GM12878 (cell line): ENCODE results near the gene UBE3D. TPM values are rescaled to one million over a fixed set of nuclear protein-coding genes. Genes with fewer than 3 reads are reported as not detected.

ENCODE experiments used
- ATAC-seq: fragments of 200-7000 bp; cut with Tn5 transposase; 3 replicates; pipeline ENCODE4 v1.9.1; 2020; ENCODE audit warnings: mild to moderate bottlenecking, moderate library complexity
- BruUV-seq: library from RNA; stranded (reverse); fragments of 400-500 nt; replicated peaks from 2 replicates; lab custom pipeline; 2021; lab: Mats Ljungman, UMichigan
- CTCF ChIA-PET: fragments of 300-600 bp; sonication (Branson Sonifier 250); formaldehyde crosslinking; extraction: SDS; loops from one replicate; lab custom pipeline; 2021; ENCODE audit warnings: inconsistent platforms; lab: Yijun Ruan, JAX
- POLR2A ChIA-PET: fragments of 350-600 bp; formaldehyde crosslinking; extraction: SDS; loops from one replicate; lab custom pipeline; 2021; ENCODE audit warnings: inconsistent platforms; lab: Charles Lee
- RAD21 ChIA-PET: fragments of 300-600 bp; sonication (Branson Sonifier 250); formaldehyde crosslinking; loops from one replicate; lab custom pipeline; 2023; ENCODE audit warnings: antibody characterized with exemption; ENCODE audit not compliant: unreplicated experiment; lab: Charles Lee
- SMC1A ChIA-PET: fragments of 300-600 bp; sonication (Branson Sonifier 250); formaldehyde crosslinking; loops from one replicate; lab custom pipeline; 2023; ENCODE audit not compliant: unreplicated experiment, uncharacterized antibody; lab: Charles Lee
- DNase-seq: peaks from one replicate; pipeline ENCODE4 v3.0.0-alpha.2; 2011; ENCODE audit warnings: low read depth, low spot score
- FAIRE-seq: peaks from 3 replicates; lab custom pipeline; 2011; peaks lifted over from hg19 to GRCh38; lab: Jason Lieb, UNC
- H2AFZ ChIP-seq: 2 replicates; pipeline ENCODE4 v1.6.0; 2011; ENCODE audit warnings: low read depth, low read length, control low read depth; ENCODE audit not compliant: control insufficient read depth
- H3K27ac ChIP-seq: 2 replicates; pipeline ENCODE4 v1.5.1; 2011; ENCODE audit warnings: control low read depth; ENCODE audit not compliant: control insufficient read depth, insufficient read depth
- H3K27me3 ChIP-seq, 2 experiments: replicated peaks in 1 of 2; 2 replicates each; pipeline versions ENCODE4 v1.6.0 to v1.6.1; 2011; ENCODE audit warnings: low read length in 1 of 2; ENCODE audit not compliant: control insufficient read depth in 2 of 2, insufficient read depth in 2 of 2
- H3K36me3 ChIP-seq, 2 experiments: 2 replicates each; pipeline ENCODE4 v1.5.1; 2011; ENCODE audit warnings: low read length in 1 of 2; ENCODE audit not compliant: control insufficient read depth in 2 of 2, insufficient read depth in 2 of 2
- H3K4me1 ChIP-seq: 2 replicates; pipeline ENCODE4 v1.6.1; 2011; ENCODE audit warnings: mild to moderate bottlenecking, low read length, moderate library complexity, mixed read lengths; ENCODE audit not compliant: control insufficient read depth, insufficient read depth
- H3K4me2 ChIP-seq: 2 replicates; pipeline ENCODE4 v1.6.0; 2011; ENCODE audit warnings: control low read depth; ENCODE audit not compliant: control insufficient read depth, insufficient read depth
- H3K4me3 ChIP-seq: fragments of 200-600 bp; sonication (generic); 2 replicates; pipeline ENCODE4 v1.5.1; 2016
- H3K79me2 ChIP-seq: 2 replicates; pipeline ENCODE4 v1.6.0; 2011; ENCODE audit warnings: low read length; ENCODE audit not compliant: control insufficient read depth, insufficient read depth
- H3K9ac ChIP-seq: 2 replicates; pipeline ENCODE4 v1.8.0; 2011; ENCODE audit warnings: low read length, control low read depth, mixed read lengths; ENCODE audit not compliant: control insufficient read depth, insufficient read depth
- H3K9me3 ChIP-seq: replicated peaks from 3 replicates; pipeline ENCODE4 v1.5.1; 2011; ENCODE audit warnings: mild to moderate bottlenecking, low read length; ENCODE audit not compliant: control insufficient read depth, insufficient read depth
- H4K20me1 ChIP-seq: 2 replicates; pipeline ENCODE4 v1.6.0; 2011; ENCODE audit not compliant: control insufficient read depth, insufficient read depth
- ATF2 ChIP-seq: IDR thresholded peaks from 2 replicates; pipeline ENCODE4 v1.6.1; 2012; ENCODE audit warnings: low read length, inconsistent platforms
- CREB1 ChIP-seq: IDR thresholded peaks from 2 replicates; pipeline ENCODE4 v1.6.1; 2012; ENCODE audit warnings: low read depth, mild to moderate bottlenecking, inconsistent platforms
- CTCF ChIP-seq, 3 experiments: IDR thresholded peaks in 2 of 3; conservative IDR thresholded peaks in 1 of 3; 2 replicates each; pipeline ENCODE4 v1.5.1; 2011; ENCODE audit warnings: low read depth in 3 of 3, low read length in 3 of 3, mild to moderate bottlenecking in 3 of 3, control low read depth in 2 of 3, moderate library complexity in 2 of 3, inconsistent platforms in 1 of 3, mixed read lengths in 1 of 3; ENCODE audit not compliant: control insufficient read depth in 2 of 3, insufficient read depth in 1 of 3; ENCODE audit errors: extremely low read depth in 1 of 3
- EGR1 ChIP-seq, 2 experiments: IDR thresholded peaks; 1 replicate in 1 of 2; 2 replicates in 1 of 2; pipeline ENCODE4 v1.6.1; 2011 to 2012; ENCODE audit warnings: low read depth in 2 of 2, low read length in 2 of 2, borderline replicate concordance in 1 of 2, mild to moderate bottlenecking in 1 of 2, moderate library complexity in 1 of 2
- GATAD2B ChIP-seq: fragments of 450-650 bp; conservative IDR thresholded peaks from 2 replicates; pipeline ENCODE4 v1.6.1; 2017; ENCODE audit warnings: low read depth, mild to moderate bottlenecking, moderate library complexity
- IRF4 ChIP-seq: IDR thresholded peaks from 2 replicates; pipeline ENCODE4 v1.6.1; 2011; ENCODE audit warnings: low read depth, low read length
- MAX ChIP-seq: IDR thresholded peaks from 2 replicates; pipeline ENCODE4 v1.6.1; 2012; ENCODE audit warnings: low read depth, low read length, improper control_type of control experiment
- NFIC ChIP-seq: IDR thresholded peaks from 2 replicates; pipeline ENCODE4 v1.6.1; 2012; ENCODE audit warnings: low read depth, mild to moderate bottlenecking, inconsistent platforms, low read length, moderate library complexity
- NR2F1 ChIP-seq: fragments of 450-650 bp; conservative IDR thresholded peaks from 2 replicates; pipeline ENCODE4 v1.6.1; 2017; ENCODE audit warnings: mild to moderate bottlenecking
- PAX5 ChIP-seq: IDR thresholded peaks from 2 replicates; pipeline ENCODE4 v1.6.1; 2011; ENCODE audit warnings: low read depth, low read length, borderline replicate concordance
- RCOR1 ChIP-seq: conservative IDR thresholded peaks from 2 replicates; pipeline ENCODE4 v1.6.1; 2012; ENCODE audit warnings: low read depth, low read length, improper control_type of control experiment
- SMAD1 ChIP-seq: fragments of 450-650 bp; IDR thresholded peaks from 2 replicates; pipeline ENCODE4 v1.6.1; 2018; ENCODE audit warnings: mild to moderate bottlenecking, low read depth; ENCODE audit not compliant: partially characterized antibody
- SMARCA5 ChIP-seq: fragments of 450-650 bp; IDR thresholded peaks from 2 replicates; pipeline ENCODE4 v1.6.1; 2017; ENCODE audit warnings: mild to moderate bottlenecking
- SMC3 ChIP-seq: IDR thresholded peaks from 2 replicates; pipeline ENCODE4 v1.6.1; 2011; ENCODE audit warnings: low read length, improper control_type of control experiment, borderline replicate concordance
- SREBF2 ChIP-seq: IDR thresholded peaks from 2 replicates; pipeline ENCODE4 v1.6.1; 2012; ENCODE audit warnings: mild to moderate bottlenecking, low read length
- TAF1 ChIP-seq: IDR thresholded peaks from 2 replicates; pipeline ENCODE4 v1.6.1; 2011; ENCODE audit warnings: mild to moderate bottlenecking, low read depth, low read length, borderline replicate concordance
- TARDBP ChIP-seq: IDR thresholded peaks from 2 replicates; pipeline ENCODE4 v1.6.1; 2016; ENCODE audit warnings: borderline replicate concordance
- ZNF687 ChIP-seq: fragments of 450-650 bp; IDR thresholded peaks from 2 replicates; pipeline ENCODE4 v1.6.1; 2017; ENCODE audit warnings: mild to moderate bottlenecking, moderate library complexity
- WGBS: methylation state at CpG from one replicate; pipeline ENCODE4 v1.1.6; 2016; ENCODE audit warnings: low lambda C conversion rate; ENCODE audit not compliant: insufficient replicate concordance, insufficient coverage; ENCODE audit errors: missing lambda C conversion rate; 5-methylcytosine and 5-hydroxymethylcytosine counted together
- in situ Hi-C: fragments of 300-500 bp; cut with MboI; formaldehyde crosslinking; loops from 9 replicates; pipeline ENCODE4 v1.14.3; 2018; ENCODE audit warnings: mixed read lengths
- intact Hi-C: fragments of 100-400 bp; cut with micrococcal nuclease; formaldehyde crosslinking; loops from one replicate; pipeline ENCODE4 v1.14.2; 2022; ENCODE audit not compliant: unreplicated experiment
- polyA plus RNA-seq, 11 experiments: library from polyadenylated mRNA; depleted of rRNA in 4 of 11; unstranded in 6 of 11; stranded (reverse) in 5 of 11; fragments of >200 nt; fragmentation: Nextera tagmentation in 4 of 11; fragmentation: Illumina TruSeq in 1 of 11; extraction: Ambion mirVana in 4 of 11; extraction: Trizol in 1 of 11; gene quantifications; 1 replicate in 1 of 11; 2 replicates in 10 of 11; pipeline versions ENCODE4 v1.2.1 to v1.2.3, GENCODE V29; 2011 to 2016; ENCODE audit warnings: inconsistent platforms in 2 of 11, missing spikeins in 2 of 11, low read depth in 1 of 11
- total RNA-seq, 4 experiments: library from RNA; depleted of rRNA in 3 of 4; stranded (reverse); fragments of >200 nt in 3 of 4; fragmentation: Illumina TruSeq in 1 of 4; extraction: Trizol in 1 of 4; gene quantifications; 2 replicates each; pipeline versions ENCODE4 v1.2.1 to v1.2.3, GENCODE V29; 2013 to 2021

The UBE3D gene
- total and polyA plus RNA-seq, 10 of the 15 experiments (the other 5 are each of a cell fraction or from before 2014, with no cell fraction given), result 4.3 to 9.0 (median 7.5) TPM

- in situ Hi-C loops (no loop called here), intact Hi-C loops (no loop called here)
- WGBS, result 100% methylated on average over 1 of the region's 1 CpG
- Histone ChIP-seq H3K9me3 (no peaks in the 10 kb centered on the region), H3K27me3 (no peaks in the 10 kb centered on the region), H3K36me3 (no peaks in the 10 kb centered on the region), H3K4me3 (no peak overlapping the region), H2AFZ (no peak overlapping the region), H4K20me1 (no peaks in the 10 kb centered on the region), H3K4me1 (no peaks in the 10 kb centered on the region), H3K79me2 (no peaks in the 10 kb centered on the region), H3K27ac (no peak overlapping the region), H3K9ac (no peak overlapping the region), H3K4me2 (no peak overlapping the region)
- no peak for ATAC-seq
- DNase-seq, result no peak
- no peak for FAIRE-seq
- POLR2A ChIA-PET, result no interaction called here
- BruUV-seq, result no TSS peak
- RAD21 ChIA-PET, result no interaction called here
- SMC1A ChIA-PET, result no interaction called here
- CTCF ChIA-PET, result no interaction called here
- TF ChIP-seq SREBF2 (no peak), GATAD2B (no peak), ZNF687 (no peak), SMARCA5 (no peak), SMC3 (no peak), RCOR1 (no peak), NR2F1 (no peak), TAF1 (no peak), NFIC (no peak), IRF4 (no peak), SMAD1 (no peak), PAX5 (no peak), CTCF (IDR thresholded peaks at IDR 0.05 in 2 of 3, conservative IDR thresholded peaks at IDR 0.05 in 1 of 3; ENCODE audit: control insufficient read depth in 2 of 3, extremely low read depth in 1 of 3, insufficient read depth in 1 of 3, low read depth in 3 of 3, low read length in 3 of 3) (no peak), MAX (no peak), ATF2 (no peak), CREB1 (no peak), EGR1 (IDR thresholded peaks at IDR 0.05; ENCODE audit: borderline replicate concordance in 1 of 2, low read depth in 2 of 2, low read length in 2 of 2) (no peak), TARDBP (no peak)
Measured at GRCh38 chr6:82980086-82980485, 85.6 kb downstream of the UBE3D start.
